Brain microvascular endothelial cell (primary cell): ENCODE data around the gene KCNMB2.

Experiments
- DNase-seq: peaks from one replicate; pipeline ENCODE4 v3.0.0-alpha.2; 2020
- H3K27ac ChIP-seq: fragments of 250-450 bp; sonication (Bioruptor Pico); 2 replicates; pipeline ENCODE4 v1.5.1; 2020; ENCODE audit warnings: mild to moderate bottlenecking, moderate library complexity
- H3K27me3 ChIP-seq: fragments of 250-450 bp; sonication (Bioruptor Pico); replicated peaks from 2 replicates; pipeline ENCODE4 v1.5.1; 2020; ENCODE audit warnings: mild to moderate bottlenecking
- H3K36me3 ChIP-seq: fragments of 250-450 bp; sonication (Bioruptor Pico); replicated peaks from 2 replicates; pipeline ENCODE4 v1.5.1; 2020; ENCODE audit warnings: mild to moderate bottlenecking
- H3K4me3 ChIP-seq: 2 replicates; pipeline ENCODE4 v1.5.1; 2011; ENCODE audit warnings: low read depth, mild to moderate bottlenecking, control low read depth, low read length, moderate library complexity
- CTCF ChIP-seq: IDR thresholded peaks from 2 replicates; pipeline ENCODE4 v1.5.1; 2011; ENCODE audit warnings: low read depth, mild to moderate bottlenecking, moderate library complexity, low read length, control low read depth, inconsistent platforms; ENCODE audit errors: missing control alignments
- in situ Hi-C: cut with HindIII; loops from 2 replicates; pipeline ENCODE4 v1.10.0; 2017; ENCODE audit warnings: low sequenced_read_pairs, low pct_ligation_motif_present

The KCNMB2 gene

DNA sequence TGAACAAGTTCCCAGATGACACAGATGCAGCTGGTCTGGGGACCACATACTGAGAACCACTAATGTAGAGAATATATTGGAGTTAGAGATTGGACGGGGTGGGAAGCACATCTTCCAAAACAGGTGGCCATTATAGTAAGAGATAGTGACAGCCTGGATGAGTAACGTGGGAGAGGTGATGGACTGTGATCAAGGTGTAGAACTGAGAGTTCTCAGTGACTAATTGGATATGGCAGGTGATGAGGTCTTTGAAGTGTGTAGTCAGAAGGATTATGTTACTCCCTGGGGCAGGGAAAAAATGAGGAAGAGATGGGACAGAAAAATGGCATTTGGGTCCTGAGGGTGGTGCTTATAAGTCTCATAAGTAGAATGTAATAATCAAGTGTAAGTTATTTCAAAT lies 66.6 kb downstream of the KCNMB2 start:
- H3K27ac ChIP-seq, result no peak overlapping the region
- in situ Hi-C loops, result no loop called here
- H3K4me3 ChIP-seq, result no peak overlapping the region
- no peaks in the 10 kb centered on the region for H3K27me3 ChIP-seq
- no peaks in the 10 kb centered on the region for H3K36me3 ChIP-seq
- no peak for DNase-seq
- no peak for TF ChIP-seq CTCF

- no peak for DNase-seq
- no peak overlapping the region for H3K27ac ChIP-seq
- H3K4me3 ChIP-seq, result no peak overlapping the region
- no peaks in the 10 kb centered on the region for H3K27me3 ChIP-seq
- no peak for TF ChIP-seq CTCF
- H3K36me3 ChIP-seq, result no peaks in the 10 kb centered on the region
- in situ Hi-C loops, result no loop called here
Observed at GRCh38 chr3:178603735-178604134, 67.5 kb downstream of the KCNMB2 start.

DNA sequence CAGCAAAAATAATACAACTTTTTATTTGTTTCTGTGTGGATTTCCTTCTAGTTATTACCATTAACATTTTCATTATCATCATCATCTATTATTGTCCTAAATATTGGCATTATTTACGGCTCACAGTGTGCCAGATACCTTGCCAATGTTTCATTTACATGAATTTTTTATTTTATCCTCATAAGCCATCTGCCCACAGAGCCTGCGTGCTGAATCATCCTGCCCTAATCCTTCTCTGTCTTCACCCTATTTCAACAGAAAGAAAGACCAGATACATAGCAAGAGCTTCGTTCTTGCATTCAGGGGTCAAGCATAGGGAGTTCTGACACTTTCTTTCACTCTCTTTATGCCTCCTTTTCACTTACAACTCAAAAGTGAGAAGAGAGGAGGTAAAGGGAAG lies 82.0 kb downstream of the KCNMB2 start:
- no peak for DNase-seq
- no peaks in the 10 kb centered on the region for H3K27me3 ChIP-seq
- TF ChIP-seq CTCF, result no peak
- H3K36me3 ChIP-seq, result no peaks in the 10 kb centered on the region
- in situ Hi-C loops, result no loop called here
- H3K4me3 ChIP-seq, result no peak overlapping the region
- H3K27ac ChIP-seq, result no peak overlapping the region

DNA sequence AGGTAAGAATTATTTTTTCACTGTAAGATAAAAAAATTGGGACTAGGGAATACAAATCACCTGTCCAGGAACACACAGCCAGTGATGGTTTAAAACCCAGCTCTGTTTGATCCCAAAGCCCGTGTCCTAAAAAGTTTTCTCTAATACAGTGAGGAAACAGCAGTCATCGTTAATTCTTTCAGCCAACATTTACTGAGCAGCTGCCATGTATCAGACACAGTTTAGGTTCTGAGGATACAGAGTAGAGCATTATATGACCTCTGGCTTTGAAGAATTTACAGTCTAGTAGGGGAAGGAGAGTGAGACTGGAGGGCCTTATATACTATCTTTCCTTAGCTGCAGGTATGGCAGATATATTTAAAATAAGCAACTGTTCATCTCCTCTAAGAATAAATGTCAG lies 82.7 kb downstream of the KCNMB2 start:
- Histone ChIP-seq H3K36me3 (no peaks in the 10 kb centered on the region), H3K27me3 (no peaks in the 10 kb centered on the region), H3K4me3 (no peak overlapping the region), H3K27ac (no peak overlapping the region)
- no peak for TF ChIP-seq CTCF
- in situ Hi-C loops, result no loop called here
- no peak for DNase-seq

DNA sequence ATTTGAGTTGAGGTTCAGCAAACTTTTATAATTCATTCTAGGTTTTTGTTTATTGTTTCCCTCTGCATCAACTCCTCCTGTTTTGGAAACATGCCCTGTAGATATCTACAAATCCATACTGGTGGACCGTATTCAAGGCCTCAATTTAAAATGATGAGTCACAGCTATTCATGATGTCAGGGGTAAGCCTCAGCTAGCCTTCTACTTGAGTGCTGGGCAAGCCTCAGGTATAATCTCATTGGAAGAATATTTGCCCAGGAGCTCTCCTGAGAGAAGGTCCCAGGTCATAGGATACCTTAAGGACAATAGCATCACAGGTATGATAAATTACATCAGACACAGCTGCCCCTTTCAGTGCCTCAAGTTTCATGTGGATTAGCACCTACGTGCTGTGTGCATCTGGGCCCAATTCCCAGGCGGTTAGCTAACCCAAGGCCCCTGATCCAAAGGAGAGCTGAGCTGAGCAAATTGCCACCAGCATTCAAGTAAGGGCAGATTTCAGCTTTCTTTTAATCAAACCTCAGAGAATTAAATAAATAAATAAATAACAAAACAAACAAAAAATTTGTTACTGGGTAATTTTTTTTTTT lies 87.5 kb downstream of the KCNMB2 start:
- Histone ChIP-seq H3K36me3 (no peaks in the 10 kb centered on the region), H3K27ac (no peak overlapping the region), H3K4me3 (no peak overlapping the region), H3K27me3 (no peaks in the 10 kb centered on the region)
- TF ChIP-seq CTCF, result no peak
- DNase-seq, result no peak
- in situ Hi-C loops, result no loop called here

DNA sequence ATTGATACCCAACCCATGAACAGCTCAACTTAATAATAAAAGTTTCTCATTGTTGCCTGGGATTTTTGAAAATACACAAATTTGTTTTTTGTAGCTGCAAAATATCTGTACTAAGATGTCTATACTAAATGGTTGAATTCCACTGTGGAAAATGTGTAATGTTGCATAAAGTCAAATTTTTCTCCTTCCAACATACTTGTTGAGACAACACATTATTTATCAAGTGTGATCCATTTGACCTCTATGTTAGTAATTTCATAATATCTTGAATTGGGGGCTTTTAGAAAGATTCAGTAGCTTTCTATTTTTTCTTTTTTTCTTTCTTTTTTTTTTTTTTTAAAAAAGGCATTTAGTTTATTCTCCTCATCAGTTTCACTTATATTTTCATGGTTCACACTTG lies 88.0 kb downstream of the KCNMB2 start:
- Histone ChIP-seq H3K4me3 (no peak overlapping the region), H3K36me3 (no peaks in the 10 kb centered on the region), H3K27ac (no peak overlapping the region), H3K27me3 (no peaks in the 10 kb centered on the region)
- in situ Hi-C loops, result no loop called here
- TF ChIP-seq CTCF, result no peak
- no peak for DNase-seq
